ENCODE measurements around the gene MSRB3. TPM values are rescaled to one million over a fixed set of nuclear protein-coding genes. Genes with fewer than 3 reads are reported as not detected.
"Not testable (repeated sequence)": the region's sequence is repeated elsewhere in the genome, so short reads cannot be mapped to it uniquely, and the experiment has no call there.

Gene MSRB3
- total RNA-seq, 4 donors from 2014 or later = 12.0 to 29.2 (median 18.5) TPM

- no peaks in the 10 kb centered on the region for H3K27me3 ChIP-seq
- WGBS, 2 donors = 85 to 86% methylated on average over 6 of the region's 6 CpGs
- no peak overlapping the region for H3K4me3 ChIP-seq (replicated peaks in 1 of 3)
- TF ChIP-seq CTCF (IDR thresholded peaks at IDR 0.05) (no peak), POLR2A (IDR thresholded peaks at IDR 0.05) (no peak)
- no peak overlapping the region for H3K27ac ChIP-seq
- no peak for DNase-seq
- H3K4me1 ChIP-seq = no peaks in the 10 kb centered on the region
- no peaks in the 10 kb centered on the region for H3K9me3 ChIP-seq
- intact Hi-C loops (cut with DNase I) = no loop called here
- H3K36me3 ChIP-seq = no peaks in the 10 kb centered on the region
These were observed 191.8 kb downstream of the MSRB3 start for GRCh38 chr12:65470256-65470655.

- intact Hi-C loops (cut with DNase I) = no loop called here
- no peak for DNase-seq
These were observed 193.6 kb downstream of the MSRB3 start for GRCh38 chr12:65472079-65472478.

DNA sequence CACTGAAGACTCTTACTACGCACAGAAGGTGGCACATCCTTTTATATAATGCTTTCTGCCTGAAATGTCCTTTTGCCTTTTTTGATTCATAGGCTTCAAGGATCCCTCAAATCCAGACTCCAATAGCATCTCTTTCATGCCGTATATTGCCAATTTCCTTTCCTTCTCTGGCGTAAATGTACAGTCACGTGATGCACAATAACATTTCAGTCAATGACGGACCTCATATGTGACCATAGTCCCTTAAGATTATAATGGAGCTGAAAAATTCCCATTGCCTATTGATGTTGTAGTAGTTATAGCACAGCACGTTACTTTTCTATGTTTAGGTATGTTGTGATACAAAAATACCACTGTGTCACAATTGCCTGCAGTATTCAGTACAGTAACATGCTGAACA is 196.3 kb downstream of the MSRB3 start:
- no peak overlapping the region for H3K4me3 ChIP-seq (replicated peaks in 1 of 3)
- H3K27me3 ChIP-seq = no peaks in the 10 kb centered on the region
- no peaks in the 10 kb centered on the region for H3K36me3 ChIP-seq
- no peaks in the 10 kb centered on the region for H3K4me1 ChIP-seq
- TF ChIP-seq POLR2A (IDR thresholded peaks at IDR 0.05) (no peak), CTCF (IDR thresholded peaks at IDR 0.05) (no peak)
- H3K27ac ChIP-seq = no peak overlapping the region
- intact Hi-C loops (cut with DNase I) = no loop called here
- H3K9me3 ChIP-seq = no peaks in the 10 kb centered on the region
- DNase-seq = no peak
- WGBS, 2 donors = 92 to 97% methylated on average over 6 of the region's 6 CpGs

More at GRCh38 chr12:65472079-65472478, 193.6 kb downstream of the MSRB3 start:
- Histone ChIP-seq H3K36me3 (no peaks in the 10 kb centered on the region), H3K9me3 (no peaks in the 10 kb centered on the region), H3K4me3 (replicated peaks in 1 of 3) (no peak overlapping the region), H3K27me3 (no peaks in the 10 kb centered on the region), H3K27ac (no peak overlapping the region), H3K4me1 (no peaks in the 10 kb centered on the region)
- 79 to 80% methylated on average over 2 of the region's 2 CpGs for whole genome bisulfite sequencing, 2 donors
- no peak for TF ChIP-seq CTCF (IDR thresholded peaks at IDR 0.05)
- no peak for TF ChIP-seq POLR2A (IDR thresholded peaks at IDR 0.05)

DNA sequence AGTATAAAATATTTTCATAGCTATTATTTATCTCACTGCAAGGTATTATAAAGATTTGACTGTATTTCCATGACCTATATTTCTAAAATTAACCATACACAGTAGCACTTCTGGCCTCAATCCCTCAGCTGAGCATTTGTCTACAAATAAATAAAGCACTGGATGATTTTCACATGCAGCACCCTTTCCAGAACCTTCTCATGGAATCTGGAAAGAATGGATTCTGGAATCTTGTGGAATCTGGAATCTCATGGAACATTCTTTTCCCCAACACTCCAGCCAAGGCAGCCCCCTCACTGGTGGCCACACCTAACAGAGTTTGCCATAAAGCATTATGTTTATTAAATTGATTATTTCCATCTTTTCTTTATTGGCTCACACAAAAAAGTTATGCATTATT is 199.2 kb downstream of the MSRB3 start:
- intact Hi-C loops (cut with DNase I) = no loop called here
- no peak for TF ChIP-seq POLR2A (IDR thresholded peaks at IDR 0.05)

GRCh38 chr12:65483891-65484516 is 205.5 kb downstream of the MSRB3 start:
- H3K9me3 ChIP-seq; H3K27ac ChIP-seq; intact Hi-C loops (cut with DNase I); H3K4me1 ChIP-seq; H3K27me3 ChIP-seq; H3K36me3 ChIP-seq; H3K4me3 ChIP-seq (replicated peaks in 1 of 3); DNase-seq: not testable (repeated sequence)
- 94 to 100% methylated on average over 3 of the region's 3 CpGs for WGBS, 2 donors

More for the DNA sequence above, 199.2 kb downstream of the MSRB3 start:
- no peak overlapping the region for H3K4me3 ChIP-seq (replicated peaks in 1 of 3)
- H3K36me3 ChIP-seq = no peaks in the 10 kb centered on the region
- no peaks in the 10 kb centered on the region for H3K4me1 ChIP-seq
- H3K27me3 ChIP-seq = no peaks in the 10 kb centered on the region
- no peaks in the 10 kb centered on the region for H3K9me3 ChIP-seq
- DNase-seq = no peak
- H3K27ac ChIP-seq = no peak overlapping the region

- no peak for DNase-seq
- TF ChIP-seq POLR2A (IDR thresholded peaks at IDR 0.05) (no peak), CTCF (IDR thresholded peaks at IDR 0.05) (no peak)
- Histone ChIP-seq H3K4me1 (no peaks in the 10 kb centered on the region), H3K4me3 (replicated peaks in 1 of 3) (no peak overlapping the region), H3K36me3 (no peaks in the 10 kb centered on the region), H3K27ac (no peak overlapping the region), H3K27me3 (no peaks in the 10 kb centered on the region), H3K9me3 (no peaks in the 10 kb centered on the region)
- intact Hi-C loops (cut with DNase I) = no loop called here
- 96 to 97% methylated on average over 4 of the region's 4 CpGs for WGBS, 2 donors
These were observed 209.7 kb downstream of the MSRB3 start for GRCh38 chr12:65488197-65488596.

All from thyroid gland (tissue), 4 donors.